Measurements from ENCODE around the gene SCARB1.
A peak's percentile ranks its signal among the peaks of the same experiment; 100 is the strongest.

Gene SCARB1

GRCh38 chr12:124751654-124752355 lies 111.9 kb downstream of the SCARB1 start:
- Histone ChIP-seq H3K9me3 (ENCODE audit: control insufficient read depth, insufficient read depth, low read depth, low read length) (no peaks in the 10 kb centered on the region), H3K36me3 (ENCODE audit: control insufficient read depth in 2 of 2, insufficient read depth in 1 of 2, low read length in 2 of 2) (no peaks in the 10 kb centered on the region), H3K4me3 (ENCODE audit: low read depth, low read length) (no peak overlapping the region), H3K4me1 (ENCODE audit: control insufficient read depth, insufficient read depth, low read length) (no peaks in the 10 kb centered on the region), H3K27ac (ENCODE audit: extremely low read depth, low read depth, low read length) (no peak overlapping the region)
- CTCF ChIA-PET, result interaction anchor here (0.5 to 1.5 kb wide), 7 partner anchors 12 to 847 kb away, joined by 3 to 6 read pairs (median 3); no protein-coding TSS in a partner anchor
- TF ChIP-seq ZNF174 (tag by site-specific recombination; IDR thresholded peaks at IDR 0.05), result no peak
- TF ChIP-seq ZNF513 (tag by site-specific recombination; IDR thresholded peaks at IDR 0.05), result no peak
- TF ChIP-seq ZNF121 (tag by site-specific recombination; IDR thresholded peaks at IDR 0.05), result peak; percentile 79; the same call in 1 of the 2 replicates
- POLR2A ChIA-PET, result no interaction called here

DNA sequence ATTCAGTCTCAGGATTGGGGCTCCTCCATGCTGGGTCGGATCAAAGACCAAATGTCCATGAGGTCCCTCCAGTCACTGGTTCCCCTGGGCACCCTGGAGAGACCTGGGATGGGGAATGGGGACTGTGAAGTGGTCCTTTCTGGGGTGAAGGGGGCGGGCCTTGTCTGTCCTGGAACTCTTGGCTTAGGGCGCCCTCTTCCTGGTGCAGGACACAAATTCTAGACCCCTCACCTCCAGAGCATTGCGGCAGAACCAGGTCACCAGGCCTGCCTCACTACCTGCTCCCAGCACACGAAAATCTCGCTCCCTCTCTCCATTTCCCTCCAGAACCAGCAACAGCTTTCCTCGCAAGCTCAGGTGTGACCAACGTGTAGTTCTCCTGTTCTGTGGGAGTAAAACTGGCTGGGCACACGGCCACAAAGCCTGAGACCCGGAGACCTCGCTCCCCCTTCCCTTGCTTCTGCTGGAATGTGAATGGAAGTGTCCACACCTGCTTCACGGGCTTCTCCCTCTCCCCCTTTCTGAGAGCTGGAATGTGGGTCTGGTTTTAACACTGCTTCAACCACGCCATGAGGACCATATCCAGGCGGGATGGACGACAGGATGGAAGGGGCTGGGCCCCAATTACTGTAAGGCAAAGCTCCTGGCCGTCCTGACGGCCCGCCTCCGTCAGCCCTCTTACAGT lies 112.7 kb downstream of the SCARB1 start:
- CTCF ChIA-PET, result interaction anchor here (0.5 to 1.5 kb wide), 11 partner anchors 13 to 714 kb away, joined by 3 to 6 read pairs (median 3); no protein-coding TSS in a partner anchor
- POLR2A ChIA-PET, result no interaction called here
- Histone ChIP-seq H3K36me3 (ENCODE audit: control insufficient read depth in 2 of 2, insufficient read depth in 1 of 2, low read length in 2 of 2) (no peaks in the 10 kb centered on the region), H3K4me1 (ENCODE audit: control insufficient read depth, insufficient read depth, low read length) (0 out of 2 replicates have a peak, but pooled peaks cover 3% of the 10 kb centered on the region), H3K27ac (ENCODE audit: extremely low read depth, low read depth, low read length) (no peak overlapping the region), H3K9me3 (ENCODE audit: control insufficient read depth, insufficient read depth, low read depth, low read length) (no peaks in the 10 kb centered on the region), H3K4me3 (ENCODE audit: low read depth, low read length) (no peak overlapping the region)
- TF ChIP-seq ZNF600 (tag by site-specific recombination; IDR thresholded peaks at IDR 0.05) (peak; percentile 23; the same call in 1 of the 2 replicates), ZNF174 (tag by site-specific recombination; IDR thresholded peaks at IDR 0.05) (no peak), ZNF121 (tag by site-specific recombination; IDR thresholded peaks at IDR 0.05) (no peak), KLF16 (tag by site-specific recombination; IDR thresholded peaks at IDR 0.05) (no peak), HOXC10 (CRISPR knock-in tag; IDR thresholded peaks at IDR 0.05) (no peak), ZNF2 (tag by site-specific recombination; IDR thresholded peaks at IDR 0.05) (no peak), ZSCAN4 (tag by site-specific recombination; IDR thresholded peaks at IDR 0.05) (no peak), ZNF791 (tag by site-specific recombination; IDR thresholded peaks at IDR 0.05) (no peak), KLF9 (tag by site-specific recombination; IDR thresholded peaks at IDR 0.05; ENCODE audit: low read depth) (peak; percentile 48; the same call in 1 of the 2 replicates), CTCF (tag by site-specific recombination; IDR thresholded peaks at IDR 0.05) (peak; percentile 40; the same call in 1 of the 2 replicates)

GRCh38 chr12:124750149-124750656 lies 113.5 kb downstream of the SCARB1 start:
- no peaks in the 10 kb centered on the region for H3K36me3 ChIP-seq (ENCODE audit: control insufficient read depth in 2 of 2, insufficient read depth in 1 of 2, low read length in 2 of 2)
- no peak overlapping the region for H3K27ac ChIP-seq (ENCODE audit: extremely low read depth, low read depth, low read length)
- ChIA-PET POLR2A (no interaction called here), CTCF (interaction anchor here (0.5 to 1.0 kb wide), 5 partner anchors 16 to 703 kb away, joined by 3 to 5 read pairs (median 3); no protein-coding TSS in a partner anchor)
- no peaks in the 10 kb centered on the region for H3K9me3 ChIP-seq (ENCODE audit: control insufficient read depth, insufficient read depth, low read depth, low read length)
- no peak overlapping the region for H3K4me3 ChIP-seq (ENCODE audit: low read depth, low read length)
- H3K4me1 ChIP-seq (ENCODE audit: control insufficient read depth, insufficient read depth, low read length), result peaks cover 5% of the 10 kb centered on the region; the same call in 1 of the 2 replicates
- TF ChIP-seq ZNF112 (tag by site-specific recombination; IDR thresholded peaks at IDR 0.05), result no peak
- TF ChIP-seq, protein P1, sequence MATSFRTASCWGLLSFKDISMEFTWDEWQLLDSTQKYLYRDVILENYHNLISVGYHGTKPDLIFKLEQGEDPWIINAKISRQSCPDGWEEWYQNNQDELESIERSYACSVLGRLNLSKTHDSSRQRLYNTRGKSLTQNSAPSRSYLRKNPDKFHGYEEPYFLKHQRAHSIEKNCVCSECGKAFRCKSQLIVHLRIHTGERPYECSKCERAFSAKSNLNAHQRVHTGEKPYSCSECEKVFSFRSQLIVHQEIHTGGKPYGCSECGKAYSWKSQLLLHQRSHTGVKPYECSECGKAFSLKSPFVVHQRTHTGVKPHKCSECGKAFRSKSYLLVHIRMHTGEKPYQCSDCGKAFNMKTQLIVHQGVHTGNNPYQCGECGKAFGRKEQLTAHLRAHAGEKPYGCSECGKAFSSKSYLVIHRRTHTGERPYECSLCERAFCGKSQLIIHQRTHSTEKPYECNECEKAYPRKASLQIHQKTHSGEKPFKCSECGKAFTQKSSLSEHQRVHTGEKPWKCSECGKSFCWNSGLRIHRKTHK (tag by site-specific recombination; IDR thresholded peaks at IDR 0.05), result no peak
- TF ChIP-seq ZNF169 (tag by site-specific recombination; IDR thresholded peaks at IDR 0.05), result no peak
- TF ChIP-seq PRDM4 (tag by site-specific recombination; IDR thresholded peaks at IDR 0.05), result no peak
- TF ChIP-seq ZNF138 (tag by site-specific recombination; IDR thresholded peaks at IDR 0.05; ENCODE audit: borderline replicate concordance), result no peak
- no peak for TF ChIP-seq MEIS1 (CRISPR knock-in tag; IDR thresholded peaks at IDR 0.05; ENCODE audit: borderline replicate concordance)
- no peak for TF ChIP-seq ZNF530 (tag by site-specific recombination; IDR thresholded peaks at IDR 0.05; ENCODE audit: low read depth)
- TF ChIP-seq OVOL3 (tag by site-specific recombination; IDR thresholded peaks at IDR 0.05), result no peak
